ENCODE data around the gene PADI6.
"Not testable (repeated sequence)": the region's sequence is repeated elsewhere in the genome, so short reads cannot be mapped to it uniquely, and the experiment has no call there.

Gene PADI6

DNA sequence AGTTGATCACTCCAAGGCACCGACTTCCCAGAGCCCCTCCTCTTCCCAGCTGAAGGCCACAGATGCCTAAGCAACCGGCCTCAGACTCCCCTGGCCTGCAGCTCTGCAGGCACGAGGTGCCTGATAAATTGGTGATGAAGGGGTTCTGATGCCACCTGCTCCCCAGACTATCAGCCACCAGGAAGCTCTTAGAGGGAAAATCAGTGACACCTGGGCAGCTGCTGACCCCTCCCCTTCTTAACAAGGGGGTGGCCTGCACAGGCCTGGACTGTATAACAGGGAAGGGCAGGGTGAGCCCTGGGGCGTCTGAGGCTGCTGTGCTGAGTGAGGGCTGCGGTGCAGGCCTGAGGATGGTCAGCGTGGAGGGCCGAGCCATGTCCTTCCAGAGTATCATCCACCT is at the start of gene PADI6:
Gene PADI6 (plus strand): TSS at position 301 of the 400 bp plus-strand sequence. CDS start 50 bp downstream, at position 351.
- no peaks in the 10 kb centered on the region for H3K27me3 Mint-ChIP-seq
- no peaks in the 10 kb centered on the region for H3K36me3 Mint-ChIP-seq
- H3K4me1 Mint-ChIP-seq (ENCODE audit: low read depth) = peaks cover 2% of the 10 kb centered on the region
- H3K4me3 Mint-ChIP-seq = no peak within 1 kb of the TSS
- no peak within 1 kb of the TSS for H3K27ac Mint-ChIP-seq
- no peaks in the 10 kb centered on the region for H3K9me3 Mint-ChIP-seq (ENCODE audit: low read depth)

DNA sequence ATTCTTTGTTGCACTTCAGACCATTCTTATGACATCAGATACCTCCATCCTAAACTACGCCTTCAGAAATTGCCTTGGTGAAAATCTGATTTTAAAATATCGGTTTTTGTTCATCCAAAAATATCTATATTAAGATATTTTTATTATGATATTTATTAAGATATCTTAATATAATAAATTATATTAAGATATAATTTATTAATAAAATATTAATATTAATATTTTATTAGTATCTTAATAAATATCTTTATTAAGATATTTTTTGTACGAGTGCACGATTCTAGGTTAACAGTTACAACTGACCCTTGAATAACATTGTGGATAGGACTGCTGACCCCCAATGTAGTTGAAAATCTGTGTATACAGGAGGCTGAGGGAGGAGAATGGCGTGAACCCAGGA is 43.1 kb upstream of the PADI6 start:
- Mint-ChIP-seq H3K9me3 (ENCODE audit: low read depth) (peaks cover 5% of the 10 kb centered on the region), H3K27me3 (peaks cover 7% of the 10 kb centered on the region), H3K4me3 (no peak overlapping the region), H3K27ac (no peak overlapping the region), H3K36me3 (no peaks in the 10 kb centered on the region), H3K4me1 (ENCODE audit: low read depth) (no peaks in the 10 kb centered on the region)

DNA sequence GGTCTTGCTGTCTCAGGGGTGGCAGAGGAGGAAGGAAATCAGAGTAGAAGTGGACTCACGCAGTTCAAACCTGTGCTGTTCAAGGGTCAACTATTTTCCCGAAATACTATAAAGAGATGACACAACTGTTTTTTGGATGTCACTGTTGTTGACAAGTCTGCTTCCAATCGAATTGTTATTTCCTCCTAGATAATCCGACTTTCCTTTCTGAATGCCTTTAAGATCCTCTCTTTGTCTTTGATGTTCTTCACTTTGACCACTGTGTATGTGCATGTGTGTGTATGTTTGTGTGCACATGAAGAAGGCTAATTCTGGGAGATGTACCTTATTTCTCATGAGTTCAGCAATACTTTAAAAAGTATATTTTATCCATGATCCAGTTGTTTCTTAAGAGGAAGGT is 42.4 kb upstream of the PADI6 start:
- Mint-ChIP-seq H3K27me3 (peaks cover 7% of the 10 kb centered on the region), H3K27ac (no peak overlapping the region), H3K4me1 (ENCODE audit: low read depth) (no peaks in the 10 kb centered on the region)

DNA sequence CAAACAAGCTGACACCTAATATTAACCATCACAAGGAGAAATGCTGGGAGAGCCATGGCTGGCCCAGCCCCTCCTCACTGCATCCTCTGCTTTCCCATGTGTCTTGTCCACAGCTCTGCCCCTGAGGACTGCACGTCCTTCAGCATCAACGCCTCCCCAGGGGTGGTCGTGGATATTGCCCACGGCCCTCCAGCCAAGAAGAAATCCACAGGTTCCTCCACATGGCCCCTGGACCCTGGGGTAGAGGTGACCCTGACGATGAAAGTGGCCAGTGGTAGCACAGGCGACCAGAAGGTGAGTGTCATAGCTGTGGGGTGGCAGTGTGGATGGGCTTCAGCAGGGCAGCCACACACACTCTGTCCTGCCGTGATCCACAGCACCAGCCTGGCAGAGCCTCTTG is 41.1 kb upstream of the PADI6 start:
- Mint-ChIP-seq H3K36me3 (no peaks in the 10 kb centered on the region), H3K4me3 (no peak overlapping the region), H3K27me3 (peaks cover 7% of the 10 kb centered on the region), H3K4me1 (ENCODE audit: low read depth) (no peaks in the 10 kb centered on the region), H3K27ac (no peak overlapping the region), H3K9me3 (ENCODE audit: low read depth) (no peaks in the 10 kb centered on the region)

More for the DNA sequence above, 42.4 kb upstream of the PADI6 start:
- Mint-ChIP-seq H3K36me3 (no peaks in the 10 kb centered on the region), H3K9me3 (ENCODE audit: low read depth) (peaks cover 4% of the 10 kb centered on the region), H3K4me3 (no peak overlapping the region)

DNA sequence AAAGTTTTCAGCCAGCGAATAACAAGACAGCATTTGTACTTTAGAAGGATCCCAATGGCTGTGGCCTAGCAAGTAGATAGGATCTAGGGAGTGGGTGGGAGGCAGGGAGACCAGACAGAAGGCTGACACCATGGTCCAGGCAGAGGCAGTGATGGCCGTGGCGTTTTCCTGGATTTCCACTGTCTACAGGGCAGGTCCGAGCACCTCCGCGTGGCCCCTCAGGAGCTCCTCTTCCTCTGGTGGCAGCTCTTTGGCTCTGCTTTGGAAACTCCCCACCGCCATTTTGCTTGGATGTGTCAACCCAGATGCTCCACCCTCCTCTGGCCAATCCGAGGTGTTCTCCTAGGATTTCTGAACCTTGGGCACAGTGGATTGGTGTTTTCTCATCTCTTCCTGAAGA is 38.9 kb upstream of the PADI6 start:
- Mint-ChIP-seq H3K4me1 (ENCODE audit: low read depth) (no peaks in the 10 kb centered on the region), H3K27me3 (peaks cover 7% of the 10 kb centered on the region), H3K36me3 (no peaks in the 10 kb centered on the region)

DNA sequence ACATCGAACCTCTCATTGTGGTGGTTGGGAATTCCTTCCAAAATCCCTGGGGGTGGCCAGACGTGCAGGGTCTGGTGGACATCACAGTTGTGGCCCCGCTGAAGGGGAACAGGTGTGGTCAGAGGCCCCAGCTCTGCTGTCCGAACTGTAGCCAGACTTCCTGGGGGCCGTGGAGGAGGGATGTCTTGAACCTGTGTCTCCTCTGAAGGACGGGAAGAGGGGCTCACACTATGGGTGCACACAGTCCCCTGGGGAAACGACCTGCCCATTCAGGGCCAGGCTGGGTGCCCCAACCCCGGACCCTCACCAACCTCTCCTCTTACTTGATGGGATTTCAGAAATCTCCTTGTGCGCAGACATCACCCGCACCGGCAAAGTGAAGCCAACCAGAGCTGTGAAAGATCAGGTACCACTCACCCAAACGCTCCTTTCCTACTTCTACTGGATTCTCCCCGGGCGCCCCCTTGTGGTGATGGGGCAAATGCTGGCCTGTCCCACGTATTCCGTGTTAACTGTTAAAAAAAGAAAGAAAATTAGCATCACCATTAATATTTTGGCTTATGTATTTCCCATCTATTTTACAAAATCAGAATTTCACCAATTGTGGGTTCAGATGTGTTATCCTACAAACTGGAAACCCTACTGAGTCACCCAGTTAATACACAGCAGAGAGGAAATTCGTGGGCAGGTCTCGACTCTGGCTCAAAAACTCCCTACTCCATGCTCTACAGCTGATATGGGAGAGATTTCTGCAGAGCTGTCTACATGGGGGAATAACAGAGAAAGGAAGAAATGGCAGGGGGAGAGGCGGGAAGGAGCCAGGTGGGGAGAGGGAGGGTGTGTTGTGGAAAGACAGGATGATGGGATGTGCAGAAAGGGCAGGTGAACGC is 35.9 kb upstream of the PADI6 start:
- Mint-ChIP-seq H3K27me3 (peaks cover 6% of the 10 kb centered on the region), H3K36me3 (no peaks in the 10 kb centered on the region), H3K4me1 (ENCODE audit: low read depth) (no peaks in the 10 kb centered on the region), H3K27ac (no peak overlapping the region), H3K4me3 (no peak overlapping the region), H3K9me3 (ENCODE audit: low read depth) (no peaks in the 10 kb centered on the region)

More for the DNA sequence above, 38.9 kb upstream of the PADI6 start:
- H3K9me3 Mint-ChIP-seq (ENCODE audit: low read depth) = no peaks in the 10 kb centered on the region
- H3K4me3 Mint-ChIP-seq = no peak overlapping the region
- H3K27ac Mint-ChIP-seq = no peak overlapping the region

DNA sequence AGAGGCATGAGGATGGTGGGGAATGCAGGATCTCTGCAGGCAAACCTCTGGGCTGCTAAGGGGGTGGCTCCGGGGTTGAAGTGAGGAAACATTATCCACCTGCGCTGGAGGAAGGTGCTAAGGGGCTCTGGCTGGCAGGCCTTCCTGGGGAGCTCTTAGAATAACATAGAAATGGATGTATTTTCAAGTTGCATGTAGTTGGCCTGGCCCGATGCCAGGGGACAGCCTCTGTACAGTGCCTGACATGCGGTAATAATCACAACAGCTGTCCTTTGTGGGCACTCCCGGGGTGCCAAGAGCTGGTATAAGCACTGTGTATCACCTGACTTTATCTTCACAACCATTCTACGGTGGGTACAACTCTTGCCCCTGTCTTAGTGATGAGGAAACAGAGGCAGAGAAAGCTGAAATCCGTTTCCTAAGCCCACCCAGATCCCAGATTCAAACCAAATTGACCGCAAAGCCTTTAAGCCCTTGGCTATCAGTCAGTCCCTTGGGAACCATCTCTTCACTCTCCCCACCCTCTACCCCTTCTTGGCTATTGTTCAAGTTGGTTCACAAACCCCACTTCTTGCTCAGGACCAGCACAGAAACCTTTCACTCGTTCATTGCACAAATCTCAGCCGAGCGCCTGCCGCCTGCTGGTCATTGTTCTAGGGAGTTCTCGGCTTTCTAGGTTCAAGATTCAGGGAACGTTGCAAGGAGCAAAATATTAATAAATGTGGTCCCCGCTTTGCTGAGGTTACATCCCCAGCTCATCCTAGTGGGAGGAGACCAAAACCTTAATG is 33.1 kb upstream of the PADI6 start:
- Mint-ChIP-seq H3K4me1 (ENCODE audit: low read depth) (no peaks in the 10 kb centered on the region), H3K27me3 (peaks cover 4% of the 10 kb centered on the region), H3K9me3 (ENCODE audit: low read depth) (no peaks in the 10 kb centered on the region), H3K4me3 (no peak overlapping the region), H3K36me3 (peaks cover under 1% of the 10 kb centered on the region), H3K27ac (no peak overlapping the region)

DNA sequence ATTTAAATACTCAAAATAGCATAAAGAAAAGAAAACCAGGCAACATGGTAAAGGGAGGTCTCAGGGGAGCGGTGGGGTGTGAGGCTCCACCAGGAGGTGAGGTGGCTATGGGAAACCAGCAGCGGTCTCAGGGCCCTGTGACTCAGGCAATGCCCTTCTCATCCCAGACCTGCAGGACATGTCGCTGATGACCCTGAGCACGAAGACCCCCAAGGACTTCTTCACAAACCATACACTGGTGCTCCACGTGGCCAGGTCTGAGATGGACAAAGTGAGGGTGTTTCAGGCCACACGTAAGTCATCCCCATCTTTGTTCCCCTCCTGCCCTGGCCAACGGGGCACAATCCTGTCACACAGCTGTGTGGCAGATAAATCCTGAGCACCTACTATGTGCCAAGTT is 32.5 kb upstream of the PADI6 start:
- no peak overlapping the region for H3K4me3 Mint-ChIP-seq
- peaks cover 2% of the 10 kb centered on the region for H3K36me3 Mint-ChIP-seq
- H3K9me3 Mint-ChIP-seq (ENCODE audit: low read depth) = no peaks in the 10 kb centered on the region
- H3K27ac Mint-ChIP-seq = no peak overlapping the region
- H3K4me1 Mint-ChIP-seq (ENCODE audit: low read depth) = no peaks in the 10 kb centered on the region
- H3K27me3 Mint-ChIP-seq = peaks cover 4% of the 10 kb centered on the region

DNA sequence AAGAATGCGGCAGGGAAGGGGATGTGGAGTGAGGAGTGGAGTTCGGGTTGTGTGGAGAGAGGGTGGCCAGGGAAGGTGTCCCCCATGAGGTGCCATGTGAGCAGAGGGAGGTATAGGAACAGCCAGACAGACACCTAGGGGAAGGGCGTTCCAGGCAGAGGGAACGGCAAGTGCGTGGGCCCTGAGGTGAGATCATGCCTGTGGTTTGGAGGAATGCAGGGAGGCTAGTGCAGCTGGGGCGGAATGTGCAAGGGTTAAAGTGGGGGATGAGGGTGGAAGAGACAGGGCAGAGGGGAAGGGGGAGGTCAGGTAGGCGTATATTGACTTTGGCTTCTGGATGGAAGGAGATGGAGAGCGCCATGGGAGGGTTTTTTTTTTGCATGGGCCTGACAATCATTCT is 31.6 kb upstream of the PADI6 start:
- H3K4me1 Mint-ChIP-seq (ENCODE audit: low read depth) = no peaks in the 10 kb centered on the region

DNA sequence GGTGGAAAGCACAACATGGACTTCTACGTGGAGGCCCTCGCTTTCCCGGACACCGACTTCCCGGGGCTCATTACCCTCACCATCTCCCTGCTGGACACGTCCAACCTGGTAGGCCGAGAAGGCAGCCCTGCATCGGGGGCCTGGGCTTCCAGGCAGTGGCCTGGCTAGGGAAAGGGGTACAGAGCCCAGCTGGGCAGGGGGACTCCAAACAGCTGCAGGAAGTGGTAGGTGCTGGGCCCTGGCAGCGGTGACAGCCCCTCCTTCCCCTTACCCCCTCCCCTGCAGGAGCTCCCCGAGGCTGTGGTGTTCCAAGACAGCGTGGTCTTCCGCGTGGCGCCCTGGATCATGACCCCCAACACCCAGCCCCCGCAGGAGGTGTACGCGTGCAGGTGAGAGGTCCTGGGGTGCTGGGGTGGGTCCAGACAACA is 30.0 kb upstream of the PADI6 start:
- Mint-ChIP-seq H3K4me1 (ENCODE audit: low read depth) (no peaks in the 10 kb centered on the region), H3K4me3 (no peak overlapping the region), H3K9me3 (ENCODE audit: low read depth) (no peaks in the 10 kb centered on the region), H3K36me3 (peaks cover 2% of the 10 kb centered on the region), H3K27me3 (peaks cover 4% of the 10 kb centered on the region), H3K27ac (no peak overlapping the region)

More for the DNA sequence above, 31.6 kb upstream of the PADI6 start:
- Mint-ChIP-seq H3K27me3 (peaks cover 4% of the 10 kb centered on the region), H3K27ac (no peak overlapping the region), H3K36me3 (peaks cover 2% of the 10 kb centered on the region), H3K9me3 (ENCODE audit: low read depth) (no peaks in the 10 kb centered on the region), H3K4me3 (no peak overlapping the region)

DNA sequence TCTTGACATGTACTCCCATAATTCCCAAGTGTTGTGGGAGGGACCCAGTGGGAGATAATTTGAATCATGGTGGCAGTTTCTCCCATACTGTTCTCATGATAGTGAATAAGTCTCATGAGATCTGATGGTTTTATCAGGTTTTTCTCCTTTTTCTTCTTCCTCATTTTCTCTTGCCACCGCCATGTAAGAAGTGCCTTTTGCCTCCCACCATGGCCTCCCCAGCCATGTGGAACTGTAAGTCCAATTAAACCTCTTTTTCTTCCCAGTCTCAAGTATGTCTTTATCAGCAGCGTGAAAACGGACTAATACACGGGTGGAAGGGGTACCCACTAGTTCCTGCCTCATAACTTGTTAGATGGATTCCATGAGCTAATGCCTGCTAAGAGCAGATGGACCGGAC is 26.5 kb upstream of the PADI6 start:
- not testable (repeated sequence) for H3K4me3 Mint-ChIP-seq; H3K27ac Mint-ChIP-seq; H3K27me3 Mint-ChIP-seq; H3K9me3 Mint-ChIP-seq (ENCODE audit: low read depth); H3K36me3 Mint-ChIP-seq; H3K4me1 Mint-ChIP-seq (ENCODE audit: low read depth)

DNA sequence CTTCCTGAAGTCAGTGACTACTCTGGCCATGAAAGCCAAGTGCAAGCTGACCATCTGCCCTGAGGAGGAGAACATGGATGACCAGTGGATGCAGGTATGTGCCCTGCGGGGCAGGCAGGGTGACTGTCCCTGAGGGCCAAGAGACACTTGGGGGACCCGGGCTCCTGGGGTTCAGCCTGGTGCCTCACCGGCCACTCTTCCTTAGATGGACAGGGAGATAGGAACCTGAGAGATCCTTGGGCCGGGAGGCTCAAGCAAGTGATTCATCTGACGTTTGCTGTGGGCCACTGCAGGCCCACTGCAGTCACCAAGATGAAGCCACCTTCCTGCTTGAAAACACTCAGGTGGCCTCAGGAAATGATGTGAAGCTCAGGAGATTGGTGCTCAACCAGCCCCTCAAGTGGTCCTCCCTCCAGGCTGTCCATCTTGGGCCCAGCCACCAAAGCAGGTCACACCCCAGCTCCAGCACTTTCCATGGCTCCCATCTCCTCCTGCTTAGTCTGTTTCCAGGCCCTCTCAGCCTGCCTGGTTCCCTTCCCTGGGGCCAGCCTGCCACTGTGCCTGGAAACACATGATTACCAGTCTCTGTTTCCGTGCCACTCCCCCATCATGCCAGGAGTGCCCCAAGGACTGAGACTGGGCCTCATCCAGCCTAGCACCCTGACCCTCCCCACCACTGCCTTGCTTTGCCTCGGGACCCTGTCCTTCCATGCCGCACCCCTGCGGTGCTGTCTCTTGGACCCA is 25.8 kb upstream of the PADI6 start:
- H3K9me3 Mint-ChIP-seq (ENCODE audit: low read depth) = no peaks in the 10 kb centered on the region
- no peak overlapping the region for H3K4me3 Mint-ChIP-seq
- H3K36me3 Mint-ChIP-seq = peaks cover 2% of the 10 kb centered on the region
- peaks cover 2% of the 10 kb centered on the region for H3K27me3 Mint-ChIP-seq
- H3K27ac Mint-ChIP-seq = no peak overlapping the region
- H3K4me1 Mint-ChIP-seq (ENCODE audit: low read depth) = peaks cover 9% of the 10 kb centered on the region

DNA sequence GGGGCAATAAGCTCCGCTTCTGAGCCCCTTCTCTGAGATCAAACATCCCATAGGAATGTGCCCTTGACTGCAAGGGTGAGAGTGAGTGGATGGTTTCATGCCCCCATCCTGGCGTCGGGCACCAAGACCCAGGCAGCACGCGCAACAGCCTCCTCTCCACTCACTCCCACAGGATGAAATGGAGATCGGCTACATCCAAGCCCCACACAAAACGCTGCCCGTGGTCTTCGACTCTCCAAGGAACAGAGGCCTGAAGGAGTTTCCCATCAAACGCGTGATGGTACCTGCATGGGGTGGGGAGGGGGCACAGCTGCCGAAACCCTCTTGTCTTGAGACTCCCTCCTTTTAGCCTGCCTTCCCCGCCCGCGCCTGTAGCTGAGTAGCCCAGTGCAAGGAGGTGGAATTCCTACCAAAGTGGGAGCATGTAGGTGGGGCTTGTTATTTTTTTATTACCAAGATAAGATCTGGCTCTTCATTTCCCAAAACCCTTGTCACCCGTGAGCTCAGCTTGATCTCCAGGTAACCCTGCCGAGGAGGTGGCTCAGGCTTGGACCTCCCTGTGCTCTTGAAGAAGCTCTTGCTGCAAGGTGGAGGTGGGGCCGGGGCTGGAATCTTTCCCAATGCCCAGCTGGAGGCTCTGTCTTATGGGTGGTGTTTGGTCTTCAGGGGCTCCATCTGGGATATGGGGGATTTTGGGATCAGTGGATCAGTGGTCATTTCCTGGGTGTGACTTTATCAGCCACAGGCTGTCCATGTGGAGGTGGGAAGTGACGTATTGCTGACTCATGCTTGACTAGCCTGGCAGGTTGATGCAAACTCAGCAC is 24.0 kb upstream of the PADI6 start:
- Mint-ChIP-seq H3K36me3 (peaks cover 2% of the 10 kb centered on the region), H3K4me1 (ENCODE audit: low read depth) (peaks cover 9% of the 10 kb centered on the region), H3K4me3 (no peak overlapping the region), H3K27ac (no peak overlapping the region), H3K9me3 (ENCODE audit: low read depth) (no peaks in the 10 kb centered on the region), H3K27me3 (no peaks in the 10 kb centered on the region)

DNA sequence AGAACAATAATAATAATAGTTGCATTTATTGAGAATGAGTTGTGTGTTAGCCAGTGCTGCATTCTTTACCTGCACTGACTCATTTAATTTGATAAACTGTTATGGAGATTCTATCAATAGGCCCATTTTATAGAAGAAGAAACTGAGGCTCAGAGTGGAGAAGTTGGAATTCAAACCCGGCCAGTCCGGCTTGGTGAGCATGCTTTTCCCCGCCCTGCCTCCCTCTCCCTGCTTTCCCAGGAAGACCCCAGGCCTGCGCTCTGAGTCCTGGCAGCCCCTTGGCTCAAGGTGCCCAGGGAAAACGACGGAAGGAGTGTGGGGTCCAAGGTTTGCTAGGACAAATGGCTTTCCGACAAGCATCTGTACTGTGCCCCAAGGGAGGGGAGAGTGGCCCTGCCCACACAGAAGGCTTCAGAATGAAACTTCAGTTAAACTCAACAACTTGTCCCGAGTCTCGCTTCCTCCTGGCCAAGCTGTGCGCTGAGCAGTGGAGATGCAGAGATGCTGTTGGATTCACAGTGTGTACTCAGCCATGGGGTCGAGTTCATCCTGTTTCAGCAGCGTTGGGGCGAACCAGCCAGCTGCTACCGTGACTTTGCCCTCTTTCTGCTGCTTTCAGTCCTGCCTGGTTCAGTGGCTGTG is 23.3 kb upstream of the PADI6 start:
- no peaks in the 10 kb centered on the region for H3K9me3 Mint-ChIP-seq (ENCODE audit: low read depth)
- H3K27me3 Mint-ChIP-seq = no peaks in the 10 kb centered on the region
- no peak overlapping the region for H3K4me3 Mint-ChIP-seq
- peaks cover 9% of the 10 kb centered on the region for H3K4me1 Mint-ChIP-seq (ENCODE audit: low read depth)
- H3K27ac Mint-ChIP-seq = no peak overlapping the region
- H3K36me3 Mint-ChIP-seq = peaks cover 2% of the 10 kb centered on the region

Measured in activated naive CD8-positive, alpha-beta T cell (primary cell).